ENCODE data around the gene HERC2. TPM values are rescaled to one million over a fixed set of nuclear protein-coding genes. Genes with fewer than 3 reads are reported as not detected.
"Not testable (repeated sequence)": the region's sequence is repeated elsewhere in the genome, so short reads cannot be mapped to it uniquely, and the experiment has no call there.

HERC2 gene
- total RNA-seq, 1 experiment from 2014 or later, result 69.2 TPM

GRCh38 chr15:28196581-28196980, 125.4 kb downstream of the HERC2 start:
- H2BK20ac ChIP-seq (ENCODE audit: low read depth, low read length, poor library complexity, severe bottlenecking); H3K27me3 Mint-ChIP-seq (ENCODE audit: low read depth); H2BK12ac ChIP-seq (ENCODE audit: insufficient read length, low read depth, low read length); H4K5ac ChIP-seq (ENCODE audit: insufficient read length, low read depth, low read length); H4K91ac ChIP-seq (ENCODE audit: insufficient read length, low read depth, low read length); H3K27ac ChIP-seq (ENCODE audit: insufficient read length, low read depth, low read length); H4K8ac ChIP-seq (replicated peaks; ENCODE audit: insufficient read length, low read depth, low read length); DNase-seq; H2BK120ac ChIP-seq (ENCODE audit: low read depth, low read length, poor library complexity, severe bottlenecking); H3K79me1 ChIP-seq (ENCODE audit: insufficient read depth, low read depth, low read length, poor library complexity, severe bottlenecking); H4K20me1 ChIP-seq (ENCODE audit: control insufficient read depth, insufficient read depth, insufficient read length); H2BK15ac ChIP-seq (ENCODE audit: low read depth, low read length); H3K18ac ChIP-seq (ENCODE audit: insufficient read length, low read depth, low read length); H3K4me2 ChIP-seq (ENCODE audit: insufficient read depth, insufficient read length, low read length); H3K4ac ChIP-seq (ENCODE audit: low read depth, low read length); H3K4me3 Mint-ChIP-seq; H3K27me3 ChIP-seq (ENCODE audit: insufficient read depth, low read length); H3K9me3 ChIP-seq (ENCODE audit: control insufficient read depth, low read depth, low read length); H3K56ac ChIP-seq (ENCODE audit: insufficient read length, low read depth, low read length); H2AK5ac ChIP-seq (ENCODE audit: insufficient read length, low read length); H3K14ac ChIP-seq (ENCODE audit: insufficient read depth, low read length); H3K4me1 ChIP-seq (ENCODE audit: insufficient read depth, low read length); H2BK5ac ChIP-seq (ENCODE audit: insufficient read length, low read length); H3K9me3 Mint-ChIP-seq; H3K79me2 ChIP-seq (ENCODE audit: insufficient read depth, low read length); H3K23ac ChIP-seq (ENCODE audit: insufficient read length, low read depth, low read length); H3K4me1 Mint-ChIP-seq; H3K23me2 ChIP-seq (ENCODE audit: insufficient read length, low read depth, low read length, poor library complexity, severe bottlenecking); H3K9ac ChIP-seq (ENCODE audit: extremely low read depth, insufficient read length, low read length); H3K27ac Mint-ChIP-seq; H2AFZ ChIP-seq (ENCODE audit: low read length); H3T11ph ChIP-seq (ENCODE audit: low read length): not testable (repeated sequence)
- peaks cover 47 to 75% (median 69%) of the 10 kb centered on the region in 3 experiments; a peak in 6 of 7 replicates for H3K36me3 Mint-ChIP-seq (ENCODE audit: insufficient read depth in 1 of 3, low read depth in 3 of 3)
- whole genome bisulfite sequencing (ENCODE audit: extremely low coverage, insufficient read length, low lambda C conversion rate), result no CpG with 5 or more reads among the region's 5 CpGs

Data from H9 (cell line).